ENCODE data around the gene ZACN. TPM values are rescaled to one million over a fixed set of nuclear protein-coding genes. Genes with fewer than 3 reads are reported as not detected.

Gene ZACN
- polyA plus RNA-seq, 1 experiment, result 0.05 TPM

GRCh38 chr17:76104140-76104895, 25.3 kb downstream of the ZACN start:
- Histone ChIP-seq H3K36me3 (ENCODE audit: control insufficient read depth, insufficient read depth, low read length) (peaks cover 13% of the 10 kb centered on the region), H3K4me3 (ENCODE audit: low read depth, low read length) (peak overlapping the region; percentile 98), H3K27me3 (ENCODE audit: control insufficient read depth, insufficient read depth, low read length) (no peaks in the 10 kb centered on the region)
- DNase-seq (ENCODE audit: low read depth), result no peak
- ChIA-PET CTCF (interaction anchor here (0.9 to 3.6 kb wide), 9 partner anchors 11 to 200 kb away, joined by 3 to 15 read pairs (median 4); no protein-coding TSS in a partner anchor), POLR2A (interaction anchor here (0.7 kb wide), 1 partner anchor 54 kb away, joined by 3 read pairs; no protein-coding TSS in a partner anchor)
- no peak for TF ChIP-seq CTCF (IDR thresholded peaks at IDR 0.05; ENCODE audit: insufficient read depth, low read depth, low read length)

DNA sequence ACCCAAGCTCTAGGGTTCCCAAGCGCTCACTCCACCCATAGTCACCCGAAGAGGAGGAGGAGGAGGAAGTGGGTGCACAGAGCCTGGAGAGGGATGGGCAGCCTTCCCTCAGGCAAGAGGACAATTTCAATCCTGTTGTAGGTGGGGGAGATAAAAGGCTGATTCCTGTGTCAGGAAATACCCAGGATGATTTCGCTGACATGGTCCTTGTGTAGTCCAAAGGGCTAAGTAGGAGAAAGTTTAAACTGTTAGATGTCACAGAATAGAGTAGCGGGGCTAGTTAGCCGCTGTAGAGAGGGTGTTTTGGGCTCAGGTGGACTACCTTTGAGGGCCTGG, 25.9 kb downstream of the ZACN start:
- no peak overlapping the region for H3K4me3 ChIP-seq (ENCODE audit: low read depth, low read length)
- H3K27me3 ChIP-seq (ENCODE audit: control insufficient read depth, insufficient read depth, low read length), result no peaks in the 10 kb centered on the region
- ChIA-PET CTCF (interaction anchor here (1.0 to 3.6 kb wide), 5 partner anchors 19 to 175 kb away, joined by 3 to 15 read pairs (median 3); no protein-coding TSS in a partner anchor), POLR2A (interaction anchor here (0.7 kb wide), 1 partner anchor 53 kb away, joined by 3 read pairs; no protein-coding TSS in a partner anchor)
- peaks cover 10% of the 10 kb centered on the region for H3K36me3 ChIP-seq (ENCODE audit: control insufficient read depth, insufficient read depth, low read length)
- TF ChIP-seq CTCF (IDR thresholded peaks at IDR 0.05; ENCODE audit: insufficient read depth, low read depth, low read length), result no peak
- DNase-seq (ENCODE audit: low read depth), result no peak

- CTCF ChIA-PET, result interaction anchor here (1.5 to 1.6 kb wide), 2 partner anchors 92 to 173 kb away, joined by 3 to 10 read pairs; no protein-coding TSS in a partner anchor
- TF ChIP-seq CTCF (IDR thresholded peaks at IDR 0.05; ENCODE audit: insufficient read depth, low read depth, low read length), result no peak
- POLR2A ChIA-PET, result no interaction called here
- no peak for DNase-seq (ENCODE audit: low read depth)
- peaks cover 4% of the 10 kb centered on the region for H3K36me3 ChIP-seq (ENCODE audit: control insufficient read depth, insufficient read depth, low read length)
- no peaks in the 10 kb centered on the region for H3K27me3 ChIP-seq (ENCODE audit: control insufficient read depth, insufficient read depth, low read length)
- H3K4me3 ChIP-seq (ENCODE audit: low read depth, low read length), result no peak overlapping the region
Measured at GRCh38 chr17:76106703-76107102, 27.7 kb downstream of the ZACN start.

- no peaks in the 10 kb centered on the region for H3K27me3 ChIP-seq (ENCODE audit: control insufficient read depth, insufficient read depth, low read length)
- 0 out of 2 replicates have a peak, but pooled peaks have one; percentile 5 for TF ChIP-seq CTCF (IDR thresholded peaks at IDR 0.05; ENCODE audit: insufficient read depth, low read depth, low read length)
- DNase-seq (ENCODE audit: low read depth), result no peak
- no peaks in the 10 kb centered on the region for H3K36me3 ChIP-seq (ENCODE audit: control insufficient read depth, insufficient read depth, low read length)
- POLR2A ChIA-PET, result no interaction called here
- H3K4me3 ChIP-seq (ENCODE audit: low read depth, low read length), result no peak overlapping the region
- CTCF ChIA-PET, result interaction anchor here (1.3 to 1.6 kb wide), 2 partner anchors 12 to 172 kb away, joined by 3 to 7 read pairs; no protein-coding TSS in a partner anchor
Measured at GRCh38 chr17:76107509-76107908, 28.5 kb downstream of the ZACN start.

DNA sequence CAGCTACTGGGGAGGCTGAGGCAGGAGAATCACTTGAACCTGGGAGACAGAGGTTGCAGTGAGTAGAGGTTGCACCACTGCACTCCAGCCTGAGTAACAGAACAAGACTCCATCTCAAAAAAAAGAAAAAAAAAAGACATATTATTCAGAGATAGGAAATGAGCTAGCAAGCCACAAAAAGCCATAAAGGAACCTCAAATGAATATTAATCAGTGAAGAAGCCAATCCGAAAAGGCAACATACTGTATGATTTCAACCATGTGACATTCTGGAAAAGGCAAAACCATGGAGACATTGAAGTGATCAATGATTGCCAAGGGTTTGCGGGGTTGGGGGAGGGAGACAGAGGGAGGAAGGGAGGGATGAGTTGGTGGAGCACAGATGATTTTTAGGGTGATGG, 33.0 kb downstream of the ZACN start:
- no peaks in the 10 kb centered on the region for H3K27me3 ChIP-seq (ENCODE audit: control insufficient read depth, insufficient read depth, low read length)
- no peak overlapping the region for H3K4me3 ChIP-seq (ENCODE audit: low read depth, low read length)
- no peak for DNase-seq (ENCODE audit: low read depth)
- ChIA-PET CTCF (interaction anchor here (0.6 to 2.1 kb wide), 4 partner anchors 9 to 167 kb away, joined by 3 to 11 read pairs (median 4); no protein-coding TSS in a partner anchor), POLR2A (no interaction called here)
- no peak for TF ChIP-seq CTCF (IDR thresholded peaks at IDR 0.05; ENCODE audit: insufficient read depth, low read depth, low read length)
- H3K36me3 ChIP-seq (ENCODE audit: control insufficient read depth, insufficient read depth, low read length), result no peaks in the 10 kb centered on the region

Data from BJ (cell line).